ENCODE data around the gene SLC4A5. TPM values are rescaled to one million over a fixed set of nuclear protein-coding genes. Genes with fewer than 3 reads are reported as not detected.
A peak's percentile ranks its signal among the peaks of the same experiment; 100 is the strongest.

The SLC4A5 gene
- total RNA-seq, 1 donor = under 0.01 TPM

- H3K4me3 ChIP-seq (ENCODE audit: low read depth, low read length) = peak overlapping the region; percentile 29
- TF ChIP-seq CTCF (IDR thresholded peaks at IDR 0.05; ENCODE audit: insufficient read depth, low read depth, low read length) = no peak
- no peak for DNase-seq (ENCODE audit: low read depth)
Observed at GRCh38 chr2:74201196-74201595, 142.0 kb downstream of the SLC4A5 start.

GRCh38 chr2:74199871-74200305 lies 143.3 kb downstream of the SLC4A5 start:
- peak overlapping the region; percentile 94 for H3K4me3 ChIP-seq (ENCODE audit: low read depth, low read length)
- DNase-seq (ENCODE audit: low read depth) = peak; percentile 46
- TF ChIP-seq CTCF (IDR thresholded peaks at IDR 0.05; ENCODE audit: insufficient read depth, low read depth, low read length) = no peak

GRCh38 chr2:74199275-74199701 lies 143.9 kb downstream of the SLC4A5 start:
- TF ChIP-seq CTCF (IDR thresholded peaks at IDR 0.05; ENCODE audit: insufficient read depth, low read depth, low read length) = no peak
- H3K4me3 ChIP-seq (ENCODE audit: low read depth, low read length) = peak overlapping the region; percentile 94
- DNase-seq (ENCODE audit: low read depth) = no peak

- peak; percentile 99 for DNase-seq (ENCODE audit: low read depth)
- H3K4me3 ChIP-seq (ENCODE audit: low read depth, low read length) = peak within 1 kb of the TSS; percentile 94
- TF ChIP-seq CTCF (IDR thresholded peaks at IDR 0.05; ENCODE audit: insufficient read depth, low read depth, low read length) = peak; percentile 80
Observed at GRCh38 chr2:74198461-74199274, 144.5 kb downstream of the SLC4A5 start, which contains the start of gene MTHFD2. Gene MTHFD2 (plus strand): TSS chr2:74198615. CDS start chr2:74198642, 27 bp downstream.

GRCh38 chr2:74198023-74198460 lies 145.2 kb downstream of the SLC4A5 start:
- TF ChIP-seq CTCF (IDR thresholded peaks at IDR 0.05; ENCODE audit: insufficient read depth, low read depth, low read length) = no peak
- DNase-seq (ENCODE audit: low read depth) = no peak
- H3K4me3 ChIP-seq (ENCODE audit: low read depth, low read length) = peak overlapping the region; percentile 94

GRCh38 chr2:74197049-74197448 lies 146.2 kb downstream of the SLC4A5 start:
- no peak overlapping the region for H3K4me3 ChIP-seq (ENCODE audit: low read depth, low read length)
- no peak for TF ChIP-seq CTCF (IDR thresholded peaks at IDR 0.05; ENCODE audit: insufficient read depth, low read depth, low read length)
- no peak for DNase-seq (ENCODE audit: low read depth)
